Measurements from ENCODE around the gene SIPA1L2. TPM values are rescaled to one million over a fixed set of nuclear protein-coding genes. Genes with fewer than 3 reads are reported as not detected.

The SIPA1L2 gene
- total and polyA plus RNA-seq, 10 of the 15 experiments (the other 5 are each of a cell fraction or from before 2014, with no cell fraction given): 0.01 to 0.18 TPM; not detected in 8

DNA sequence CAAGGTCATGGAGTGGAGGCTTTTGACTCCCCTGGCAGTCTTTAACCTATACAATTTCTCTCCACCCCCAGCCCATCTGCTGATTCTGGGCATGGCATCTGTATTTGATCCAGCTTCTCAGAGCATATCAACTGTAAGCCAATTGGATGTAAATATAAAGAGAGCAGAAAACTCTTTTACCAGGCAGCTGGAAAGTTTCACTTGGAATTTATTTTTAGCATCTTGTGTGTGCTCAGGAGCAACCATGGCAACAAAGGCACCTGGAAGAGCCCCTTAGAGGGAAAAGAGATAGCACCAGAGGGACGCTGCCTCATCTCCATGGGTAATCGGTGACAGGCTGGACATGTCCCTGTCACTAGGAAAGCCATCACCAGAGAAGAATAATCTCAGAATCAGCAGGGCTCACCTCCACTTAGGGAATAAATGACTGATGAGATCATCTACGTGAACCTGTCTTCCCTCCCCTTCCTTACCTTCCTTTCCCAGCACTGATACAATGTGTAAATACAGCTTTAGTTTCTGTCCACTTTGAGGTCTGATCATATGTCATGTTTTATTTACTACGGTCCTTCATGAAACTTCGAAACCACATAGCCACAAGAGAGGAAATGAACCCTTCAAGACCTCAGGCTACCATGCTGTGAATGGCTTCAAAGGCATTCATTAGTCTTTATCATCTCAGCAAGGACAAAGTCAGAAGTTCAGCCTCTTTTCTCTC is 25.3 kb upstream of the SIPA1L2 start (continued):
- TF ChIP-seq GABPA (IDR thresholded peaks at IDR 0.05; ENCODE audit: low read depth) (no peak), ZNF622 (IDR thresholded peaks at IDR 0.05) (no peak), CHD2 (IDR thresholded peaks at IDR 0.05; ENCODE audit: borderline replicate concordance, low read depth, low read length) (no peak), POU2F2 (IDR thresholded peaks at IDR 0.05; ENCODE audit: borderline replicate concordance, low read depth, low read length) (no peak), IRF4 (IDR thresholded peaks at IDR 0.05; ENCODE audit: low read depth, low read length) (no peak), TARDBP (IDR thresholded peaks at IDR 0.05; ENCODE audit: borderline replicate concordance) (no peak), YBX1 (IDR thresholded peaks at IDR 0.05) (no peak), E2F8 (IDR thresholded peaks at IDR 0.05; ENCODE audit: low read depth, partially characterized antibody) (no peak), SRF (IDR thresholded peaks at IDR 0.05; ENCODE audit: low read depth in 2 of 2, low read length in 2 of 2) (no peak), NRF1 (conservative IDR thresholded peaks at IDR 0.05; ENCODE audit: low read depth, low read length) (no peak), E2F4 (IDR thresholded peaks at IDR 0.05; ENCODE audit: low read depth, low read length) (no peak), TAF1 (IDR thresholded peaks at IDR 0.05; ENCODE audit: borderline replicate concordance, low read depth, low read length) (no peak), TCF12 (IDR thresholded peaks at IDR 0.05; ENCODE audit: low read depth, low read length) (no peak), POLR2AphosphoS5 (IDR thresholded peaks at IDR 0.05; ENCODE audit: low read length) (no peak), SIX5 (IDR thresholded peaks at IDR 0.05; ENCODE audit: low read depth, low read length, severe bottlenecking) (no peak), IKZF1 (conservative IDR thresholded peaks at IDR 0.05) (0 out of 2 replicates have a peak, but pooled peaks have one; percentile 16), MXI1 (IDR thresholded peaks at IDR 0.05; ENCODE audit: low read depth, low read length) (no peak), GATAD2B (conservative IDR thresholded peaks at IDR 0.05; ENCODE audit: low read depth) (no peak), RAD51 (IDR thresholded peaks at IDR 0.05) (no peak), LARP7 (IDR thresholded peaks at IDR 0.05) (no peak), MTA2 (IDR thresholded peaks at IDR 0.05; ENCODE audit: low read depth) (peak; percentile 19; the same call in 1 of the 2 replicates)
- TF ChIP-seq, protein P1, sequence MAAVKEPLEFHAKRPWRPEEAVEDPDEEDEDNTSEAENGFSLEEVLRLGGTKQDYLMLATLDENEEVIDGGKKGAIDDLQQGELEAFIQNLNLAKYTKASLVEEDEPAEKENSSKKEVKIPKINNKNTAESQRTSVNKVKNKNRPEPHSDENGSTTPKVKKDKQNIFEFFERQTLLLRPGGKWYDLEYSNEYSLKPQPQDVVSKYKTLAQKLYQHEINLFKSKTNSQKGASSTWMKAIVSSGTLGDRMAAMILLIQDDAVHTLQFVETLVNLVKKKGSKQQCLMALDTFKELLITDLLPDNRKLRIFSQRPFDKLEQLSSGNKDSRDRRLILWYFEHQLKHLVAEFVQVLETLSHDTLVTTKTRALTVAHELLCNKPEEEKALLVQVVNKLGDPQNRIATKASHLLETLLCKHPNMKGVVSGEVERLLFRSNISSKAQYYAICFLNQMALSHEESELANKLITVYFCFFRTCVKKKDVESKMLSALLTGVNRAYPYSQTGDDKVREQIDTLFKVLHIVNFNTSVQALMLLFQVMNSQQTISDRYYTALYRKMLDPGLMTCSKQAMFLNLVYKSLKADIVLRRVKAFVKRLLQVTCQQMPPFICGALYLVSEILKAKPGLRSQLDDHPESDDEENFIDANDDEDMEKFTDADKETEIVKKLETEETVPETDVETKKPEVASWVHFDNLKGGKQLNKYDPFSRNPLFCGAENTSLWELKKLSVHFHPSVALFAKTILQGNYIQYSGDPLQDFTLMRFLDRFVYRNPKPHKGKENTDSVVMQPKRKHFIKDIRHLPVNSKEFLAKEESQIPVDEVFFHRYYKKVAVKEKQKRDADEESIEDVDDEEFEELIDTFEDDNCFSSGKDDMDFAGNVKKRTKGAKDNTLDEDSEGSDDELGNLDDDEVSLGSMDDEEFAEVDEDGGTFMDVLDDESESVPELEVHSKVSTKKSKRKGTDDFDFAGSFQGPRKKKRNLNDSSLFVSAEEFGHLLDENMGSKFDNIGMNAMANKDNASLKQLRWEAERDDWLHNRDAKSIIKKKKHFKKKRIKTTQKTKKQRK (IDR thresholded peaks at IDR 0.05; ENCODE audit: low read depth, low read length): no peak
- TF ChIP-seq, protein P2, sequence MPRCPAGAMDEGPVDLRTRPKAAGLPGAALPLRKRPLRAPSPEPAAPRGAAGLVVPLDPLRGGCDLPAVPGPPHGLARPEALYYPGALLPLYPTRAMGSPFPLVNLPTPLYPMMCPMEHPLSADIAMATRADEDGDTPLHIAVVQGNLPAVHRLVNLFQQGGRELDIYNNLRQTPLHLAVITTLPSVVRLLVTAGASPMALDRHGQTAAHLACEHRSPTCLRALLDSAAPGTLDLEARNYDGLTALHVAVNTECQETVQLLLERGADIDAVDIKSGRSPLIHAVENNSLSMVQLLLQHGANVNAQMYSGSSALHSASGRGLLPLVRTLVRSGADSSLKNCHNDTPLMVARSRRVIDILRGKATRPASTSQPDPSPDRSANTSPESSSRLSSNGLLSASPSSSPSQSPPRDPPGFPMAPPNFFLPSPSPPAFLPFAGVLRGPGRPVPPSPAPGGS (IDR thresholded peaks at IDR 0.05; ENCODE audit: borderline replicate concordance, insufficient read depth, low read depth, low read length, poor library complexity, severe bottlenecking): no peak

Measured in GM12878 (cell line).